Kidney glomerular epithelial cell (primary cell): ENCODE results near the gene E2F6.
A peak's percentile ranks its signal among the peaks of the same experiment; 100 is the strongest.

Source experiments
- DNase-seq: peaks from one replicate; lab custom pipeline; 2025; lab: John Stamatoyannopoulos, UW

E2F6 gene

DNA sequence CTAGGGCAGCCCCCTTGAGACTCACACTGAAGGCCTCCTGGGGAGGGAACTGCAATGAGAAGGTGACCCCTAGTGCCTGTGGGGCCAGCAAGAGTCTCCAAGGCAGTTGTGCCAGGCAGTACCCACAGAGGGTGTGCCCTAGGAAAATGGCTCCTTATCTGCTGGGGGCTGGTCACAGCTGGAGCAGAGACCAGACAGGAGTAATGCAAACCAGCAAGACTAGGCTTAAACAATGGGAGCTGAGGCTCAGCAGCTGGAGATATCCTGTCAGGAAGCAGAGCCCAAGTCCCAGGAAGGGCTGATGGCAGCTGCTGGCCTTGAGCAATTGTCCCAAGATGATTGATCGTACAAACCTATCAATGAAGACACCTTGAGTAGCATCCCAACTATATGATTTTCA lies 26.8 kb upstream of the E2F6 start:
- no peak for DNase-seq

DNA sequence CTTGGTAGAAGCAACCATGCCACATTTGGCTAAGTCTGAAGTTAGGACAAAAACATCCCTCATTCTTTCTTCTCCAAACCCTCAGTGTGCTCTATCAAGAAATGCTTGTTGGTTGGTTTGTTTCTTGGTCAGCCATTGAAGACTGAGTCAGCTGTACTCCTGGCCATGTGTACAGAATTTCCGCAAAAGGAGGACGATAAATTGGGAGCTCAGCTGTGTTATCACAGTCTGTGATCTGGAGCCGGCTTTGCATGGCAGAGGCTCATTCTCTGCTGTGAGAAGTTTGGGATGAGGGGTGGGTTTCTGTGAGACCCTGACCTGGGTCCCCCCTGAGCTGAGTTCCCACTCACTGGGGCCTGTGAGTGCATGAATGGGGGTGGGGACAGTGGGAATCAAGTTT lies 26.3 kb upstream of the E2F6 start:
- DNase-seq: no peak

DNA sequence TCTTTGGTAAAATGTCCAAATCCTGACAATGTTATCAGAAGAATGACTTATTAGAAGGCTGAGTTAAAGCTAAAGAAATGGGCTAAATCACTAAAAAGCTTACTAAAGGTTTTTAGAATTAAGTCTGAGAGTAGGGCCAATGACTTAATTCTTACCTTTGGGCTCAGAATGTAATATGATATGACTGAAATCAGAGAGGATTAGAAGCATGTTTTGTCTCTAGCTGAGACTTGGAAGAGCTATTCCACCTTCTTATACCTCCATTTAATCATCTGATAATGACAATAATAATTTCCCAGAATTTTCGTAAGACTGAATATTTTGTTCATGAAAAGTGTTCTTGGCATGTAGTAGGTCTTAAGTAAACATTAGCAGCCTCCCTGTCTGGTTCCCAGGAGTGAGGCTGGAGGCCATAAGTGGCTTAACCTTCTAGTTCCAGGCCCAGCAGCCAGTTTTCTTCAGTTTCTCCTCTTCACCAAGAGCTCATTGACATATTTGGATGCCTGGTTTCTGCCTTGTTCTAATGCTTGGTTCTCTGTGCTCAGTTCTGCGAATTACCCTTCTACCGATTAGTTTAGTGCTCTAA lies 25.5 kb upstream of the E2F6 start:
- DNase-seq: no peak

DNA sequence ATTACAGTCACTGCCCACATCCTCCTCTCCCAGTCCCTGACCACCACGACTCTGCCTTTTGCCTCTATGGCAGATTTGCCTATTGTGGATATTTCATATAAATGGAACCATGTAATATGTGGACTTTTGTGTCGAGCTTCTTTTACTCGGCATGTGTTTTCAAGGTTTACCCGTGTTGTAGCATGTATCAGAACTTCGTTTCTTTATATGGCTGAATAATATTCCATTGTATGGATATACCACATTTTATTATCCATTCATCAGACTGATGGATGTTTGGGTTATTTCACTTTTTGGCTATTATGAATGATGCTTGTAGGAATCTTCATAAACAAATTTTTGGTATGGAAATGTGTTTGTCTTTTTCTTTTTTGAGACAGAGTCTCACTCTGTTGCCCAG lies 24.2 kb upstream of the E2F6 start:
- DNase-seq: no peak

DNA sequence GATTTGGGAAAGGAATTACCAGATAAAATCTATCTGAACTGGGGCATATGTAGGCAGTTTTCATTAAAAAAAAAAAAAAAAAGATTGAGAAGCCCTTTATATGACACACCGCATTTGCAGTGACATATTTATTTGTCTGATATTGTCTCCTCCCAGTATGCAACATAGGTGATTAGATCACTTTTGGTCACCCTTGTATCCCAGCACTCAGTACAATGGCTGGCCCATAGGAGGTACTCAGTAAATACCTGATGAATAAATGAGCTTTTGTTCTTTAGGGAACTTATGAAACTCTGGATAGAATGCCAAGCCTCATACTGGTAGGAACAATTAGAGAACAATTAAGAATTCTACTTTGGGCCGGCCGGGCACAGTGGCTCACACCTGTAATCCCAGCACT lies 22.8 kb upstream of the E2F6 start:
- DNase-seq: no peak

DNA sequence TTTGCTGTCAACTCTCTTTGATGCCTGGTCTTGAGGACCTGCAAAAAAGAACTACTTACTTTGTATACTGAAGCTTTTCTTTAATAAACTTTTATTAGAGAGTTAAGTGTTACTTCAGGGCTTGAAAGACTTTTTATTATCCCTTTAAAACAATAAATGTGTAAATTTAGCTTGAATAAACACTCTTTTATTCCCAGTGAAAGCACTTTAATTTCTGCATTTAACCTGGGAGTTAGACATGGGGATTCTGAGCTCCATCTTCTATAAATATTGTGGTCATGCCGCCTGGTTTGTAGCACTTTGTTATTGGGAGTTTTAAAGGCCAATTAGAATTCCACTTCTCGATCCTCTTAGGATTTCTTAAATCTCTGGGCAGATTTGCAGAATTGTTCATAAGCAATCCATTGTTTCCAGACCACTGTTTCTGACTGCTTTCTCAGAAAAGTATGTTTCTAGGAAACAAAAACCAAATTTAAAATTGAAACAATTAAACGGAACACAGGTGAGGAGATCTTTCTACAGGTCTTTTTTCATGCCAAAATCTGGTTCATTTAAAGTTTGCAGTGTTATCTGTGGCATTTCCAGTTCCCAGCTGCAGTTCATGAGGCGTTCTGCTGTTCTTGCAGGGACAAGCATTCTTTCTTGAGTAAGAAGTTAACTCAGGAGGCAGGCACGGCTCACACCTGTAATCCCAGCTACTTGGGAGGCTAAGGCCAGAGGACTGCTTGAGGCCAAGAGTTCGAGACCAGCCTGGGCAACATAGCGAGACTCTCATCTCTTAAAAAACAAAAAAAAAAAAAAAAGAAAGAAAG lies 18.1 kb upstream of the E2F6 start:
- no peak for DNase-seq

DNA sequence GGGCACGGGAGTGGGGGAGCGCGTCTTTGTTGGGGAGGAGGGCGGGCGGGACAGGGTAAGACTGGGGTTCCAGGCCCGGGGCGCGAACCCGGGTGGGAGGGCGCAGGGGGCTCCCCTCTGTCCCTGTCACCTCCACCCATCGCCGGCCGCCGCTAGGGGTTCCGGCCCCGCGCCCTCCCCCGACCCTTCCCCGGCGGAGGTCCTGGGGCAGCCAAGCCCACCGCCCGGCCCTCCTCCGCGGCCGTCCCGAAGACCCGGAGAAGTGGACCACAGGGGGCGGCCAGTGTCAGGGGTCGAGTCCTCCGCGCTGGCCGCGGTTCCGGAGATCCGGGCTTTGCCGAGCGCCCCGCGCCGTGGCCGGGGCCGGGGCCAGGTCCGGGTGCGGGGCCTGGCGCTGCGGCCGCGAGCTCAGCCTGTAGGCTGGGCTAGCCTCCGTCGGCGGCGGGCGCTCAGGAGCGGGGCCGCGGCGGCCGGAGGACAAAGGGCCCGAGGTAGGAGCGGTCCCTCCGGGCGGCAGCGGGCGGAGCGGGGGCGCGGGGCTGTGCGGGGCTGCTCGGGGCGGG lies 16.6 kb upstream of the E2F6 start:
- no peak for DNase-seq

DNA sequence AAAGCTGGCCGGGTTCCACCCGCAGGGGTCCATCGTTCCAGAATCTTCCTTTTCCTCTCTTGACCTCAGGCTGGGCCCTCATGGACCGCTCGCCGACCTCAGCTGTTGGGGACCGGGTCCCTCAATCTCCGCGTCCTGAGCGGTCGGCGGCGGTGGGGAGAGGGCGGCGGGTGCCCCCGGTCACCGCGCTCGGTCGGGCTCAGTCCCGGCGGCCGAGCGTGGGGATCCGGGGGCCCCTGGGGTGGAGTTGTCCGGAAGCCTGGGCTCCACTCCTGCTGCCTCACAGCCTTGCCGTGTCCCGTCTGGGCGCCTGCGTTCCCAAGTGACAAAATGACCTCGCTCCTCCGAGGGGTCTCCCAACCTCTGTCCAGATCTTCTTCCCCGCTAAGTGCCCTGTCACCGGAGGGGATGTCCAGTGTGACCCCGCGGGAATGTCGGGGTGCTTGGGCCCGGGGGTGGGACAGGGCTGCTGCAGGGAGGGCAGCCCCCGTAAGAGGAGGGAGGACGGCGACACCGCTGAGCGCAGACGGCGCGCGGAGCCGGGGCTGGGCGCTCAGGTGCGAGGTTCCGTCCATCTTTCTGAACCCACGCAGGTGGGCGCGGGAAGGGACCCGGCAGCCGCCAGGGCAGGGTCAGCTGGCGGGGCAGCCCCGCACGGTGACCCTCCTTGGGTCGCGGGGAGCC lies 16.0 kb upstream of the E2F6 start:
- no peak for DNase-seq

DNA sequence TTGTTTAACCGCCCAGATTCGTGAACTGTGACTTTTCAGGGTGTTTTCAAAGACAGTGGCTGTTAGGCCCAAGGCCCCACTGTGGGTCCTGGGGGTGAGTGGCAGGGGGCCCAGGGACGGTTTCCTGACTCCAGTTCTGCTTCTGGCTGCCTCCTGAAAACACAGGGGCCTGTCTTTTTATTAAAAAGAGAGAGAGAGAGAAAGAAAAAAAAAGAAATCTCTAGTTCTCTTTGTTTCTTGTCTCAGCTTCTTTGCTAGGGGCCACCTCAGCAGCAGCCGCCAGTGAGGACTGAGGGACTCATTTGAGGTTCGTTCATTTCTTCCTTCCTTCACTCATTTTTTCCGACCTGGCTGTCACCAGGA lies 15.4 kb upstream of the E2F6 start:
- no peak for DNase-seq

DNA sequence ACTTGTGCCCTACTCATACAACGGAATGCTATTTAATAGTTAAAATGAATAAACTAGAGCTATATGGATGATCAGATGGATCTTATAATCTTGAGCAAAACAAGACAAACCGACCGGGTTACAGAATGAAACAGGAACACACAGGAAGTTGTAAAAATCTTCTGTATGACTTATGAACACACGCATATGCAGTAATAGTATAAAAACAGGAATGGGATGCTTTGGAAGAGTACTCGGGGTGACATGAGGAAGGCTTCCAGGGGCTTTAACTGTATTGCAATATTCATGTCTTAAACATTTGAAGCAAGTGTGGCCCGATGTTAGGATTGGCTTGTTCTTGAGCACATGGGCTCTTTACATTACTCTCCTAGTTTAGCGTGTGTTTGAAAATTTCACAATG lies 14.9 kb upstream of the E2F6 start:
- no peak for DNase-seq

DNA sequence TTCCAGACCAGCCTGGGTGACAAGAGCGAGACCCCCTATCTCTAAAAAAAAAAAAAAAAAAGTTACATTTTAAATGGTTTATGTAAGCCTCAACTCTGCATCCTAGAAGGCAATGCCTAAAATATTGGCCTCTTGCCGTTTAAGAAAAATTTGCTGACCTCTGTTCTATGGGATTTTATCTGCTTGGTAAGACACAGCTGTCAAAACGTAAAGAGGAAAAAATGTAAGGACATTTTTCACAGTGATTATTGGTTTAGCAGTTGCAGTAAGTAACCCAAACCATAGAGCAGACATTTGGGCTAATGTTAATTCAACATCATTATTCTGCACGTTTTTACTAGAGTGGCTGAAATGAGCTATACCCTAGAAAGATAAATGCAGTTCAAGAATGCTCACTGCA lies 14.4 kb upstream of the E2F6 start:
- DNase-seq: no peak

DNA sequence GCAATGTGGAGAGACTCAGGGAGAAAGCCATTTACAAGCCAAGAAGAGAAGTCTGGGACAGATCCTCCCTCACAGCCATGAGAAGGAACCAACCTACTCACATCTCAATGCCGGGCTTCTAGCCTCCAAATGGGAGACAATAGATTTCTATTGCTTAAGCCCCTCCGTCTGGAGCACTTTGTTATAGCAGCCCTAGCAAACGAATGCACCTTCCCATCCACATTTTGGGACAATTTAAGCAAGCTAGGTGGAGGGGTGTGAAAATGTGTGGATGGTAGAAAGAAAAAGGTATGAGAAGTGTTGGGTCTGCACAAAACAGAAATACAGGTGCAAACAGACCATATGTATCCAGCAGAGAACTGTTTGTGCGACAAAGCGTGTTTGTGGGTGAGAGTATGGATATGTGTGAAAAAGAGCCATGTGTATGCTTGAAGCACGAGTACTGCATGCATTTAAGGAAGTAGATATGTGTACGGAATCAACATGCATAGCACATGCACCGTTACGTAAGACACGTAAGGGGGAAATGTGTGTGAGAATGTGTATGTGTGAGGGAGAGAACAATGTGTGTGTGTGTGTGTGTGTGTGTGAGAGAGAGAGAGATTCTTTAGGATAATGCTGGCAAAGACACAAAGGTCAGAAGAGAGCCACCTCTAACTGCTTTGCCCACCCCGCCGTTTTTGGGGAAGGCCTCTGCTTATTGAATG lies 13.1 kb upstream of the E2F6 start:
- DNase-seq: no peak

DNA sequence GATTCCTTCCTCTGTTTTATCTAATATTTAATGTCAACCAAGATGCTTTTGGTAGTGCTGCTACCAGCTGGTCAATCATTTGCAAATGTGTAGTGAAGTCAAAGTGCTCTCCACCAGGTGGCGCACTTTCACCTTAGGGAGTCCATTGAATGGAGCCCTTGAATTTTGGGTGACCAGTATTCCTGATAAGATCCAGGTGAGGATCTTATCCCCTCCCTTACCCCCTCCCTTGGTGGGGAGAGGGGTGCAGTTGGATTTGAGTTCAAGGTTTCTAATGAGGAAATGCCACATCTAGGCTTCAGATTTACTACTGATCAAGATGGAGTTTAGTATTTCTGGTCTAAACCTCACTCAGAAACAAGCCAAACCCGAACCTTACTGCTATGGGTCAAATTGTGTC lies 12.0 kb upstream of the E2F6 start:
- peak; percentile 26 for DNase-seq

DNA sequence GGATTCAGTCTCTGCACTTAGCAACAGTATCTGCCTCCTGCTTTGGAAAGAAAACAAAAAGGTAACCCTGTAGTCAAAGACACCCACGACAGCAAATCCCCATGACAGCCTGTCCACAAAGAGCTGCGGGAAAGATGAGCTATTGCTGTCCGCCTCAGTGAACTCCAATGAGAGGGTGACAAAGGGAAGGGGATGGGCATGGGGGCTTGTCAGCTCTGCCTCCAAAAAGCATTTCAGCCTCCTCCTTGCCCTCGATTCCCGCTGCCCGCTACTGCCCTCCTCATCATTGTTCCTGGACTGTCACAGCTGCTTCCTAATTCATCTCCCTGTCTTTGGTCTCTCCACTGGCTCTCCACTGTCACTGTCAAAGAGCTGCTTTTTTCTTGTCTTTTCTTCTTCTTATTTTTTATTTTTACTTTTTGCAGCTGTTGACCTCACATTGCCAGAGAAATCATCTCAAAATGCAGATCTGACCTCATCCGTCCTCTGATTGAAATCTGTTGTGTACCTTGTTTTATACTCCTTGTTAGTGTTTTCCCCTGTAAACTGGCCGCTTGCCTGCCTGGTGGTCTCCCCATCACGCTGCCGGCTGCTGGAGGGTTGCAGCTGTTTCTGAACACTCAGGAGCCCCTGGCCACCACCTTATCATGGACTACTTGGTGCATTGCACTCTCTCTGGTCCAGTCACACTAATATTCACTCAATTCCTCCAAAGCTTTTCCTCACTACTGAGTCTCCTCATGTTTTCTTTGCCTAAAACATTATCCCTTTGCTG lies 7.9 kb upstream of the E2F6 start:
- DNase-seq: no peak

DNA sequence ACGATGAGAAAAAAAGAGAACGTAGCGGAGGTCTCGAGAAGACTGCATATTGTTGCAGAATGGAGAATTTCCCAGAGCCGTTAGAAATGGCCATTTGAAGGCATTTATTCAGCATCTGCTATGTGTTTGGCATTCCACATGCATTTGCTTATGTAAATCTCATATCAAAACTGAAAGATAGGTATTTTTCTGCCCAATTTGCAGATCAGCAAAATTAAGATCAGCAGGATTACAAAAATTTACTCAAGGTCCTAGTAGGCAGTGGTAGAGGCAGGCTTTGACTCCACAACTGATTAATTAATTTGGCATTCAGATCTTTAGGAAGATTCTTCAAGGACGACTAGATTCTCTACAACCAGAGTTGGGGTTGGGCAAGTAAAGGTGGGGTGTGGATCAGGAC lies 1.8 kb upstream of the E2F6 start:
- DNase-seq: no peak

DNA sequence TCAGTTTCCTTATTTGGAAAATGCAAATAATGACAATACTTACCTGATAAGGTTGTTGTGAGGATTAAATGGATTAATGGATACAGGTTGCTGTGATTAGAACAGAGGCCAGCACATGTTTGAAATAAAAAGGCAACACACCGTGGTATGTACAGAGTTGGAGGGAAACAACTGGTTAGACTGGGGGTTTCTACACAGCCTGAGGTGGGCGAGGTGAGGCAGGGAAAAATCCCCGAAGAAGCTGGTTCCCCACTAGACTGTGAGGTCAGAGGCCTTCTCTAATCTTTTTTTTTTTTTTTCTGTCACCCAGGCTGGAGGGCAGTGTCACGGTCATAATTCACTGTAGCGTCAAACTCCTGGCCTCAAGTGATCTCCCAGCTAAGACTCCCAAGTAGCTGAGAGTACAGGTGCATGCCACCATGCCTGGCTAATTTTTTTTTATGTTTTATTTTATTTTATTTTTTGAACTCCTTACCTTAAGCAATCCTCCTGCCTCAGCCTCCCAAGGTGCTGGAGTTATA lies 1.2 kb upstream of the E2F6 start:
- no peak for DNase-seq

DNA sequence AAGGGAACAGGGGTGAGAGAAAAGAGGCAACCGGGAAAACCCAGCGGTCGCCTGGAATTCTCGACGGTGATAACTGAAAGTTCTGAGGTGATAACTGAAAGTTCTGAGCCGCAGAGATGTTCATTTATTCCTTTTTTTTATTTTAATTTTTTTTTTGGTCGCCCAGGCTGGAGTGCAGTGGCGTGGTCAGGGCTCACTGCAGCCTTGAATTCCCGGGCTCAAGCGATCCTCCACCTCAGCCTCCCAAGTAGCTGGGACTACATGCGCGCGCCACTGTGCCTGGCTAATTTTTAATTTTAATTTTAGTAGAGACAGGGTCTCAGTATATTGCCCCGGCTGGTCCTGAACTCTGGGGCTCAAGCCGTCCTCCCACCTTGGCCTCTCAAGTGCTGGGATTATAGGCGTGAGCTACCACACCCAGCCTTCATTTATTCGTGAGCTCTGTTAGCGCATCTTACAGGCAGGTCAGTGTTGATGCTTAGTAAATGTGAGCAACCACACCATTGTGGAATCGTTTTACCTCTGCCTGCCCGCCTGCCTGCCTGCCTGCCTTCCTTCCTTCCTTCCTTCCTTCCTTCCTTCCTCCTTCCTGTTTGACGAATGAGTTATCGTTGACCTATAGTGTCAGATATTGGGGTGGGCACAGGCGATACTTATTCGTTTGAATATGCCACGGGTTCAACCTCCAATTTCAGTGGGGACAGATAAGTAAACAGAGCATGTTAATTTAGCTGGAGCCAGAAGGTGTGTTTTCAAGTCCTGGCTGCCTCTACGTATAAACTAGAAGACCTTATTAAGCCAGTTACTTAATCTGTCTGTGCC lies 557 bp upstream of the E2F6 start:
- no peak for DNase-seq

DNA sequence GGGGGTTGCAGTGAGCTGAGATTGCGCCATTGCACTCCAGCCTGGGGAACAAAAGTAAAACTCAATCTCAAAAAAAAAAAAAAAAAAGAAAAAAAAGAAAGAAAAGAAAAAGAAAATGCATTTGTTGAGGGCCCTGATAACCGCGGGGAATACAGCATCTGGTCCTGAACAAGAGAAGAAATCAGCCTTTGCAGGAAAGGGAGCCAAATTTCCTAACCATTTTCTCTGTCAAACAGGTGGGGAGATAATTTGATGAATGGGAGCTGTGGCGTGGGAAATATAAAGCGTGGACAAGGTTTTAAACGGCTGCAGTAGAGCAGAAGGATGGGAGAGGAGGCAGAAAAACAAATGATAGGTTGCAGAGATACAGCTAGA lies 864 bp downstream of the E2F6 start:
- DNase-seq: no peak

DNA sequence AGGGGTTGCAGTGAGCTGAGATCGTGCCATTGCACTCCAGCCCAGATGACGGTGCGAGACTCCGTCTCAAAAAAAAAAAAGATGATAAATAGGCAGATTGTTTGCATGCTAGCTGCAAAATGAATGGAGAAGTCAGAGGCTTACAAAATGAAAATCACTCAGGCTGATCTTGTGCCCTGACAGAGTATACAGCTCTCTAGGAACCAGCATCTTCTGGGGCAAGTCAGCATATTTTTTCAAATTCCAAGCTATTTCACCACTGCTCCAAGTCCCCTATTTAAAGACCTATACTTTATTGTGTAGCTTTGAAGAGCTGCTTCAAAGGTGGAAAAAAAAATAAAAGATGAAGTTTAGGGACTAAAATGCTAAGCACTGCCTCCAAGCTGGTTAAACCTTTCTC lies 6.1 kb downstream of the E2F6 start:
- DNase-seq: no peak

DNA sequence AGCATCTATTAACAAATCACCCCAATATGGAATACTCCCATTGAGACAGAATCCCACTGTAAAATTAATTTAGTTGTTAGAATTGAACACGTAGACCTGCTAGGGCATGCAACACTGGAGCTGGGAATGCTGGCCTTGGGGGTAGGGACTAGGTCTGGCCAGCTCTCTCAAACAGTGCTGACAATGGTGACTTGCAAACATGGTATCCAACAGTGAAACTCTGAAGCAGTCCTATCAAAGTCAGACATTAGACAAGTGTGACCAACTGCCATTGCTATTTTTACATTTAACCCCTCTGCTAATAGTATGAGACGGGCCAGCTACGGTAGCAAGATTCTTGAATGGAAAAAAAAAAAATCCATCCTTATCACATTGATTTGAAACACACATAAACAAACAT lies 7.2 kb downstream of the E2F6 start:
- no peak for DNase-seq

DNA sequence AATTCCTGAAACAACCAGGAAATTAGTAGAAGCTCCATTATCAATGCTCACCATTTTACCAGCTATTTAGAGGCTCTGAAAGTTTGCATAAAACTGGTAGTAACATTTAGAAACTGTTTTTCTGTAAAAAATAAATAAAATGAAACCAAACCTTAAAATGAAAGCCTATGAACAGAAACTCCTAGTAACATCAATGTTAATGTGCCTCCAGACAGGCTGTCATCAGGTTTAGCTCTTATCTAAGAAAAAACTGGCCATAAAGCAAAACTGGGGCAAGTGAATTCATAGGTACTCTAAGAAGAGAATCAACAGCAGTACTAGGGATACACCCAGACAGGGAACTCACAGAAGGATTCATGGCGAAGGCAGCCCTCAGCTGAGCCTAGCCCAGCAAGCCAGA lies 8.0 kb downstream of the E2F6 start:
- DNase-seq: no peak
